Stomach (tissue), 9 donors: ENCODE data around the gene SPRR2D. TPM values are rescaled to one million over a fixed set of nuclear protein-coding genes. Genes with fewer than 3 reads are reported as not detected.

ENCODE experiments used
- DNase-seq, 2 donors: peaks; one replicate each; pipeline versions ENCODE4 v3.0.0 to v3.0.0-alpha.2; 2013 to 2019
- H3K27ac ChIP-seq, 5 donors: fragments of 200-600 bp in 4 of 5; sonication (generic) in 4 of 5; one replicate each; pipeline ENCODE4 v1.5.1; 2013 to 2019; ENCODE audit warnings: mild to moderate bottlenecking in 1 of 5, moderate library complexity in 1 of 5
- H3K27me3 ChIP-seq, 3 donors: fragments of 200-600 bp; sonication (generic); one replicate each; pipeline ENCODE4 v1.5.1; 2017 to 2019; ENCODE audit warnings: mixed run types in 1 of 3
- H3K36me3 ChIP-seq, 4 donors: fragments of 200-600 bp; sonication (generic); 1 replicate in 3 of 4; 2 replicates in 1 of 4; pipeline ENCODE4 v1.5.1; 2016 to 2019
- H3K4me1 ChIP-seq, 4 donors: fragments of 200-600 bp; sonication (generic); one replicate each; pipeline ENCODE4 v1.5.1; 2016 to 2019
- H3K4me3 ChIP-seq, 4 donors: fragments of 200-600 bp; sonication (generic) in 3 of 4; one replicate each; pipeline ENCODE4 v1.5.1; 2016 to 2019; ENCODE audit warnings: mild to moderate bottlenecking in 1 of 4
- H3K9me3 ChIP-seq, 4 donors: fragments of 200-600 bp; sonication (generic); one replicate each; pipeline ENCODE4 v1.5.1; 2016 to 2019
- EP300 ChIP-seq: sonication (generic); formaldehyde crosslinking; IDR thresholded peaks from one replicate; pipeline ENCODE4 v1.6.1; 2017; ENCODE audit warnings: antibody characterized with exemption
- POLR2A ChIP-seq, 4 donors: fragments of 450-650 bp; IDR thresholded peaks; one replicate each; pipeline ENCODE4 v1.6.1; 2016; ENCODE audit warnings: antibody characterized with exemption in 4 of 4, control low read depth in 2 of 4, mild to moderate bottlenecking in 1 of 4, moderate library complexity in 1 of 4
- POLR2AphosphoS5 ChIP-seq, 3 donors: sonication (generic); formaldehyde crosslinking; IDR thresholded peaks; one replicate each; pipeline ENCODE4 v1.6.1; 2016; ENCODE audit warnings: antibody characterized with exemption in 3 of 3
- WGBS, 5 donors: extraction: QIAGEN DNeasy Blood & Tissue Kit in 3 of 5; methylation state at CpG; one replicate each; pipeline versions ENCODE4 v1.1.5 to v1.1.7; 2013 to 2018; 5-methylcytosine and 5-hydroxymethylcytosine counted together
- intact Hi-C: fragments of 100-400 bp; cut with DNase I; formaldehyde crosslinking; loops from one replicate; pipeline ENCODE4 v1.15.1; 2023; ENCODE audit warnings: low total_unique reads
- polyA plus RNA-seq, 3 donors: library from polyadenylated mRNA; stranded (reverse); fragments of 200-250 nt; gene quantifications; one replicate each; pipeline ENCODE4 v1.2.3, GENCODE V29; 2013
- total RNA-seq, 5 donors: library from RNA; depleted of rRNA; stranded (reverse); fragments of >200 nt; gene quantifications; one replicate each; pipeline versions ENCODE4 v1.1.0 to v1.2.3, GENCODE V29; 2014 to 2016
- TF ChIP-seq, protein P1 (sequence below), 7 experiments: fragments of 450-650 bp in 4 of 7; fragments of 200-600 bp in 3 of 7; sonication (generic) in 3 of 7; IDR thresholded peaks; one replicate each; pipeline ENCODE4 v1.5.1; 2016 to 2019; ENCODE audit warnings: antibody characterized with exemption in 7 of 7, control low read depth in 2 of 7, mild to moderate bottlenecking in 1 of 7
- donor health status: healthy with polysubstance abuse.
- donor health status: Bipolar disorder and iron deficiency.
- donor health status: healthy.

SPRR2D gene
- total and polyA plus RNA-seq, 8 donors = 68.2 TPM; not detected in 7

- Histone ChIP-seq H3K27me3 (no peaks in the 10 kb centered on the region), H3K4me3 (no peak overlapping the region), H3K4me1 (no peaks in the 10 kb centered on the region), H3K9me3 (peaks cover 0 to 8% (median 2%) of the 10 kb centered on the region in 4 donors), H3K36me3 (no peaks in the 10 kb centered on the region), H3K27ac (no peak overlapping the region)
- intact Hi-C loops = no loop called here
- no peak for DNase-seq
- WGBS, 5 donors = 55 to 74% (median 71%) methylated on average over 6 of the region's 6 CpGs
- no peak for TF ChIP-seq EP300
- TF ChIP-seq POLR2AphosphoS5 (IDR thresholded peaks at IDR 0.05) = no peak
- TF ChIP-seq, protein P1, sequence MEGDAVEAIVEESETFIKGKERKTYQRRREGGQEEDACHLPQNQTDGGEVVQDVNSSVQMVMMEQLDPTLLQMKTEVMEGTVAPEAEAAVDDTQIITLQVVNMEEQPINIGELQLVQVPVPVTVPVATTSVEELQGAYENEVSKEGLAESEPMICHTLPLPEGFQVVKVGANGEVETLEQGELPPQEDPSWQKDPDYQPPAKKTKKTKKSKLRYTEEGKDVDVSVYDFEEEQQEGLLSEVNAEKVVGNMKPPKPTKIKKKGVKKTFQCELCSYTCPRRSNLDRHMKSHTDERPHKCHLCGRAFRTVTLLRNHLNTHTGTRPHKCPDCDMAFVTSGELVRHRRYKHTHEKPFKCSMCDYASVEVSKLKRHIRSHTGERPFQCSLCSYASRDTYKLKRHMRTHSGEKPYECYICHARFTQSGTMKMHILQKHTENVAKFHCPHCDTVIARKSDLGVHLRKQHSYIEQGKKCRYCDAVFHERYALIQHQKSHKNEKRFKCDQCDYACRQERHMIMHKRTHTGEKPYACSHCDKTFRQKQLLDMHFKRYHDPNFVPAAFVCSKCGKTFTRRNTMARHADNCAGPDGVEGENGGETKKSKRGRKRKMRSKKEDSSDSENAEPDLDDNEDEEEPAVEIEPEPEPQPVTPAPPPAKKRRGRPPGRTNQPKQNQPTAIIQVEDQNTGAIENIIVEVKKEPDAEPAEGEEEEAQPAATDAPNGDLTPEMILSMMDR (IDR thresholded peaks at IDR 0.05) = no peak
- TF ChIP-seq POLR2A (IDR thresholded peaks at IDR 0.05) = no peak
Observed at GRCh38 chr1:152999818-153000217, 41.1 kb downstream of the SPRR2D start.

- no peak for DNase-seq
- no peak overlapping the region for H3K27ac ChIP-seq
- H3K9me3 ChIP-seq = peaks cover 0 to 8% (median 2%) of the 10 kb centered on the region in 4 donors
- intact Hi-C loops = no loop called here
- no peaks in the 10 kb centered on the region for H3K4me1 ChIP-seq
- H3K4me3 ChIP-seq = no peak overlapping the region
- H3K27me3 ChIP-seq = no peaks in the 10 kb centered on the region
- 73 to 87% (median 81%) methylated on average over 4 of the region's 4 CpGs for WGBS, 5 donors
- no peaks in the 10 kb centered on the region for H3K36me3 ChIP-seq
- TF ChIP-seq POLR2AphosphoS5 (IDR thresholded peaks at IDR 0.05) (no peak), EP300 (no peak), POLR2A (IDR thresholded peaks at IDR 0.05) (no peak)
- TF ChIP-seq, protein P1 (IDR thresholded peaks at IDR 0.05) = no peak
Observed at GRCh38 chr1:152998476-152998875, 42.4 kb downstream of the SPRR2D start.

- no peaks in the 10 kb centered on the region for H3K36me3 ChIP-seq
- no peak overlapping the region for H3K27ac ChIP-seq
- peaks cover 0 to 8% (median 2%) of the 10 kb centered on the region in 4 donors for H3K9me3 ChIP-seq
- H3K4me3 ChIP-seq = no peak overlapping the region
- intact Hi-C loops = no loop called here
- 21 to 44% (median 35%) methylated on average over 7 of the region's 7 CpGs for WGBS, 5 donors
- no peak for DNase-seq
- H3K27me3 ChIP-seq = no peaks in the 10 kb centered on the region
- no peaks in the 10 kb centered on the region for H3K4me1 ChIP-seq
- TF ChIP-seq, protein P1 (IDR thresholded peaks at IDR 0.05) = no peak
- no peak for TF ChIP-seq EP300
Observed at GRCh38 chr1:152997901-152998300, 43.0 kb downstream of the SPRR2D start.

- WGBS, 5 donors = 19 to 26% (median 21%) methylated on average over 5 of the region's 5 CpGs
- Histone ChIP-seq H3K36me3 (no peaks in the 10 kb centered on the region), H3K4me1 (no peaks in the 10 kb centered on the region), H3K9me3 (peaks cover 0 to 8% (median 2%) of the 10 kb centered on the region in 4 donors), H3K4me3 (no peak overlapping the region), H3K27me3 (no peaks in the 10 kb centered on the region), H3K27ac (no peak overlapping the region)
- no peak for TF ChIP-seq POLR2AphosphoS5 (IDR thresholded peaks at IDR 0.05)
- TF ChIP-seq, protein P1 (IDR thresholded peaks at IDR 0.05) = no peak
- no peak for TF ChIP-seq EP300
- TF ChIP-seq POLR2A (IDR thresholded peaks at IDR 0.05) = no peak
- peak in 1 of 2 donors; percentile 36 for DNase-seq
- intact Hi-C loops = no loop called here
Observed at GRCh38 chr1:152996633-152997400, 44.1 kb downstream of the SPRR2D start.
